Fibroblast of lung (primary cell): ENCODE results near the gene FANCD2OS.

Experiments used
- CTCF ChIP-seq, 2 donors: IDR thresholded peaks in 1 of 2; conservative IDR thresholded peaks in 1 of 2; 1 replicate in 1 of 2; 2 replicates in 1 of 2; pipeline ENCODE4 v1.5.1; 2011 to 2012; ENCODE audit warnings: low read length in 2 of 2, control low read depth in 1 of 2, inconsistent platforms in 1 of 2, low read depth in 1 of 2, mild to moderate bottlenecking in 1 of 2
- EZH2 ChIP-seq: IDR thresholded peaks from 2 replicates; pipeline ENCODE4 v1.5.1; 2012; ENCODE audit warnings: low read length, control low read depth, mild to moderate bottlenecking; ENCODE audit errors: missing control alignments

GRCh38 chr3:10106919-10107318 lies 1.1 kb downstream of the FANCD2OS start:
- TF ChIP-seq CTCF (conservative IDR thresholded peaks at IDR 0.05 in 1 of 2, IDR thresholded peaks at IDR 0.05 in 1 of 2; ENCODE audit: low read depth in 1 of 2, low read length in 2 of 2) (no peak), EZH2 (no peak)
